Heart left ventricle (tissue), 16 donors: ENCODE data around the gene ACOT2. TPM values are rescaled to one million over a fixed set of nuclear protein-coding genes. Genes with fewer than 3 reads are reported as not detected.

Experiments
- ATAC-seq, 4 donors: fragments of 200-7000 bp; cut with Tn5 transposase; one replicate each; pipeline ENCODE4 v1.9.1; 2020 to 2022; ENCODE audit warnings: moderate library complexity in 4 of 4, mild to moderate bottlenecking in 3 of 4, moderate number of reproducible peaks in 1 of 4
- DNase-seq, 5 donors: peaks; one replicate each; pipeline ENCODE4 v3.0.0-alpha.2; 2020
- H3K27ac ChIP-seq, 12 donors: fragments of 200-600 bp; sonication (generic) in 4 of 12; one replicate each; pipeline versions ENCODE4 v1.5.0 to v1.8.0; 2016 to 2022; ENCODE audit warnings: mild to moderate bottlenecking in 2 of 12
- H3K27me3 ChIP-seq, 9 donors: fragments of 200-600 bp; sonication (generic) in 2 of 9; one replicate each; pipeline versions ENCODE4 v1.5.1 to v1.8.0; 2016 to 2022; ENCODE audit warnings: mild to moderate bottlenecking in 3 of 9
- H3K36me3 ChIP-seq, 9 donors: fragments of 200-600 bp; sonication (generic) in 2 of 9; one replicate each; pipeline versions ENCODE4 v1.5.0 to v1.8.0; 2018 to 2022; ENCODE audit warnings: mild to moderate bottlenecking in 2 of 9
- H3K4me1 ChIP-seq, 12 donors: fragments of 200-600 bp; sonication (generic) in 4 of 12; one replicate each; pipeline versions ENCODE4 v1.5.0 to v1.8.0; 2016 to 2022; ENCODE audit warnings: mild to moderate bottlenecking in 3 of 12
- H3K4me3 ChIP-seq, 12 donors: fragments of 200-600 bp; sonication (generic) in 4 of 12; one replicate each; pipeline versions ENCODE4 v1.5.0 to v1.8.0; 2017 to 2022; ENCODE audit warnings: mild to moderate bottlenecking in 9 of 12, moderate library complexity in 4 of 12
- H3K9me3 ChIP-seq, 12 donors: fragments of 200-600 bp; sonication (generic) in 4 of 12; one replicate each; pipeline versions ENCODE4 v1.5.0 to v1.8.0; 2016 to 2022; ENCODE audit warnings: mild to moderate bottlenecking in 1 of 12
- CTCF ChIP-seq, 12 donors: fragments of 200-600 bp; sonication (generic) in 4 of 12; IDR thresholded peaks; one replicate each; pipeline versions ENCODE4 v1.5.0 to v1.8.0; 2018 to 2022; ENCODE audit warnings: antibody characterized with exemption in 12 of 12, mild to moderate bottlenecking in 5 of 12
- POLR2A ChIP-seq, 2 donors: fragments of 450-650 bp; IDR thresholded peaks; one replicate each; pipeline ENCODE4 v1.6.1; 2017; ENCODE audit warnings: antibody characterized with exemption in 2 of 2, mild to moderate bottlenecking in 2 of 2, moderate library complexity in 2 of 2
- WGBS, 4 donors: extraction: QIAGEN DNeasy Blood & Tissue Kit in 2 of 4; methylation state at CpG; one replicate each; pipeline versions ENCODE4 v1.1.5 to v1.1.7; 2013 to 2018; 5-methylcytosine and 5-hydroxymethylcytosine counted together
- intact Hi-C, 10 donors: fragments of 100-400 bp; cut with DNase I; formaldehyde crosslinking; loops; one replicate each; pipeline versions ENCODE4 v1.11.1 to v1.14.2; 2022
- polyA plus RNA-seq, 2 donors: library from polyadenylated mRNA; stranded (reverse); fragments of 200-250 nt; gene quantifications; one replicate each; pipeline ENCODE4 v1.2.3, GENCODE V29; 2013
- total RNA-seq, 9 donors: library from RNA; depleted of rRNA in 2 of 9; stranded (reverse); fragments of >200 nt in 2 of 9; fragmentation: NEBNext Ultra II Directional in 3 of 9; extraction: Animal tissue kit (Norgen Biotek cat#: 25700) in 3 of 9; gene quantifications; one replicate each; pipeline versions ENCODE4 v1.1.0 to v1.2.4, GENCODE V29; 2016 to 2023
- donor health status: ischemic (EF 13 %, LVEDD 7.1; RV severe dilation, severe dysfunction).
- donor health status: healthy with polysubstance abuse.
- donor health status: DM: no; HTN: yes; CAD: no.
- donor health status: DM: no; HTN: no; CAD: no.
- donor health status: ischemic (EF 25% LVEDD 6.9; RV normal size, moderate dysfunction).
- donor health status: ischemic (EF 25% LVEDD 5.7; RV mildly dilated, moderate dysfunction).
- donor health status: healthy.
- donor health status: DM: yes; HTN: yes; CAD: no.
- donor health status: ischemic (EF 35%, LVEDD 5.7; RV mildly dilated, moderate dysfunction).
- donor health status: nonischemic (EF 11% LVEDD 7.7; RV severe dilation, severe dysfunction).
- donor health status: DM: yes; HTN: yes; CAD: no.
- donor health status: PGD.
- donor health status: ischemic (EF 29% LVEDD 5.4; RV normal size, mild dysfunction).
- donor health status: nonischemic (EF 23%, LVEDD 6.1; RV moderate dilation, normal function).

The ACOT2 gene
- total and polyA plus RNA-seq, 11 donors = 79.0 to 235 (median 144) TPM

GRCh38 chr14:73620268-73620667, 51.3 kb downstream of the ACOT2 start:
- no peaks in the 10 kb centered on the region for H3K9me3 ChIP-seq
- no peaks in the 10 kb centered on the region for H3K4me1 ChIP-seq
- ATAC-seq (no peak), DNase-seq (no peak)
- TF ChIP-seq POLR2A (IDR thresholded peaks at IDR 0.05) = no peak
- no peak for TF ChIP-seq CTCF (IDR thresholded peaks at IDR 0.05)
- no peaks in the 10 kb centered on the region for H3K36me3 ChIP-seq
- no peaks in the 10 kb centered on the region for H3K27me3 ChIP-seq
- intact Hi-C loops = loop anchor here in 1 of 10 donors (10.0 kb wide), 1 partner anchor 45 kb away; no protein-coding TSS in a partner anchor
- no peak overlapping the region for H3K4me3 ChIP-seq
- no peak overlapping the region for H3K27ac ChIP-seq
- WGBS, 4 donors = 83 to 91% (median 89%) methylated on average over 10 of the region's 10 CpGs

GRCh38 chr14:73623504-73624054, 54.6 kb downstream of the ACOT2 start:
- Histone ChIP-seq H3K4me3 (no peak overlapping the region), H3K27ac (no peak overlapping the region), H3K36me3 (no peaks in the 10 kb centered on the region), H3K27me3 (no peaks in the 10 kb centered on the region), H3K9me3 (no peaks in the 10 kb centered on the region), H3K4me1 (no peaks in the 10 kb centered on the region)
- ATAC-seq (no peak), DNase-seq (no peak)
- intact Hi-C loops = loop anchor here in 1 of 10 donors (10.0 kb wide), 1 partner anchor 49 kb away; no protein-coding TSS in a partner anchor
- no peak for TF ChIP-seq POLR2A (IDR thresholded peaks at IDR 0.05)
- no peak for TF ChIP-seq CTCF (IDR thresholded peaks at IDR 0.05)
- 88 to 95% (median 94%) methylated on average over 4 of the region's 4 CpGs for whole genome bisulfite sequencing, 4 donors

Other genes starting within 250 kb of the ACOT2 start
- 10 to 100 TPM; 22.4 to 59.1 (median 35.0) TPM for gene NUMB, start 110.7 kb upstream of the ACOT2 start, total RNA-seq
- gene NUMB, start 110.7 kb upstream of the ACOT2 start, polyA plus RNA-seq = 10 to 100 TPM; 18.2 to 28.7 TPM
- 10 to 100 TPM in 2 of 9 donors, 1 to 10 TPM in 7; 7.0 to 20.2 (median 9.2) TPM for gene RIOX1, start 78.3 kb upstream of the ACOT2 start, total RNA-seq
- gene RIOX1, start 78.3 kb upstream of the ACOT2 start, polyA plus RNA-seq = 1 to 10 TPM; 5.0 to 7.5 TPM
- gene ACOT1, start 32.1 kb upstream of the ACOT2 start, total RNA-seq = 10 to 100 TPM in 7 of 9 donors, 1 to 10 TPM in 2; 6.0 to 34.4 (median 27.0) TPM
- 10 to 100 TPM in 1 of 2 donors, 1 to 10 TPM in 1; 8.4 to 17.2 TPM for gene ACOT1, start 32.1 kb upstream of the ACOT2 start, polyA plus RNA-seq
- under 1 TPM in 5 of 9 donors, not detected in 4; 0.07 to 0.50 (median 0.25) TPM for gene HEATR4, start 10.3 kb upstream of the ACOT2 start, total RNA-seq
- gene HEATR4, start 10.3 kb upstream of the ACOT2 start, polyA plus RNA-seq = under 1 TPM; 0.04 to 0.11 TPM
- 1 to 10 TPM in 3 of 9 donors, under 1 TPM in 6; 0.35 to 2.4 (median 0.95) TPM for gene ACOT4, start 22.7 kb downstream of the ACOT2 start, total RNA-seq
- gene ACOT4, start 22.7 kb downstream of the ACOT2 start, polyA plus RNA-seq = under 1 TPM; 0.27 to 0.62 TPM
- under 1 TPM in 1 of 9 donors, not detected in 8; 0.36 TPM for gene ACOT6, start 43.3 kb downstream of the ACOT2 start, total RNA-seq
- not detected for gene ACOT6, start 43.3 kb downstream of the ACOT2 start, polyA plus RNA-seq
- gene DNAL1, start 75.8 kb downstream of the ACOT2 start, total RNA-seq = 10 to 100 TPM in 7 of 9 donors, 1 to 10 TPM in 2; 5.2 to 24.5 (median 13.3) TPM
- 10 to 100 TPM in 1 of 2 donors, 1 to 10 TPM in 1; 8.9 to 19.2 TPM for gene DNAL1, start 75.8 kb downstream of the ACOT2 start, polyA plus RNA-seq
- 10 to 100 TPM; 14.5 to 32.3 (median 25.9) TPM for gene PNMA1, start 145.2 kb downstream of the ACOT2 start, total RNA-seq
- gene PNMA1, start 145.2 kb downstream of the ACOT2 start, polyA plus RNA-seq = 10 to 100 TPM in 1 of 2 donors, 1 to 10 TPM in 1; 7.4 to 27.3 TPM